Measurements from ENCODE around the gene AMBRA1.

DNA sequence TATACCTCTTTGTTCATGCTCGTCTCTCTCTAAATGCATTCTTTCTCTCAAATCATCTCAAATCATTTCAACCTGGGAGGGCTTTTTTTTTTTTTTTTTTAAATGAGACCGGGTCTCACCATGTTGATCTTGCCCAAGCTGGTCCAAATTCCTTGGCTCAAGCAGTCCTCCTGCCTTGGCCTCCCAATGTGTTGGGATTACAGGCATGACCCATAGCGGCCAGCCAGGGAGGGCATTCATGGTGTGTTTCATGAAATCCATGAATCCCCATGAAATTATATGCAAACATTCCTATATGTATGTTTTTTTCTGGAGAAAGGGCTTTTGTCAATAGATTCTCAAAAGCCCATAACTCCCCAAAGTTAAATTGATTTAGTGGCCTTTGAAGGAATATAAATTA is 49.7 kb upstream of the AMBRA1 start:
- TF ChIP-seq, protein P1, sequence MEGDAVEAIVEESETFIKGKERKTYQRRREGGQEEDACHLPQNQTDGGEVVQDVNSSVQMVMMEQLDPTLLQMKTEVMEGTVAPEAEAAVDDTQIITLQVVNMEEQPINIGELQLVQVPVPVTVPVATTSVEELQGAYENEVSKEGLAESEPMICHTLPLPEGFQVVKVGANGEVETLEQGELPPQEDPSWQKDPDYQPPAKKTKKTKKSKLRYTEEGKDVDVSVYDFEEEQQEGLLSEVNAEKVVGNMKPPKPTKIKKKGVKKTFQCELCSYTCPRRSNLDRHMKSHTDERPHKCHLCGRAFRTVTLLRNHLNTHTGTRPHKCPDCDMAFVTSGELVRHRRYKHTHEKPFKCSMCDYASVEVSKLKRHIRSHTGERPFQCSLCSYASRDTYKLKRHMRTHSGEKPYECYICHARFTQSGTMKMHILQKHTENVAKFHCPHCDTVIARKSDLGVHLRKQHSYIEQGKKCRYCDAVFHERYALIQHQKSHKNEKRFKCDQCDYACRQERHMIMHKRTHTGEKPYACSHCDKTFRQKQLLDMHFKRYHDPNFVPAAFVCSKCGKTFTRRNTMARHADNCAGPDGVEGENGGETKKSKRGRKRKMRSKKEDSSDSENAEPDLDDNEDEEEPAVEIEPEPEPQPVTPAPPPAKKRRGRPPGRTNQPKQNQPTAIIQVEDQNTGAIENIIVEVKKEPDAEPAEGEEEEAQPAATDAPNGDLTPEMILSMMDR (IDR thresholded peaks at IDR 0.05) = no peak
- TF ChIP-seq POLR2A (IDR thresholded peaks at IDR 0.05) (no peak), EP300 (IDR thresholded peaks at IDR 0.05; ENCODE audit: low read depth) (no peak), POLR2AphosphoS5 (IDR thresholded peaks at IDR 0.05) (no peak)

All from transverse colon (tissue), 4 donors.